ENCODE results near the gene OGA.

GRCh38 chr10:101778781-101779543, 39.3 kb downstream of the OGA start:
- no peak for TF ChIP-seq CTCF (tag by site-specific recombination; IDR thresholded peaks at IDR 0.05)
- no peak for TF ChIP-seq ZBTB49 (tag by site-specific recombination; IDR thresholded peaks at IDR 0.05; ENCODE audit: low read depth)
- no peak for TF ChIP-seq ZNF350 (tag by site-specific recombination; IDR thresholded peaks at IDR 0.05)
- TF ChIP-seq ZNF544 (tag by site-specific recombination; IDR thresholded peaks at IDR 0.05) = no peak
- no peak for TF ChIP-seq ZNF416 (tag by site-specific recombination; IDR thresholded peaks at IDR 0.05)
- TF ChIP-seq PRDM4 (tag by site-specific recombination; IDR thresholded peaks at IDR 0.05) = no peak
- no peak for TF ChIP-seq KLF16 (tag by site-specific recombination; IDR thresholded peaks at IDR 0.05)
- no peak for TF ChIP-seq REST (tag by site-specific recombination; IDR thresholded peaks at IDR 0.05)
- TF ChIP-seq ZNF174 (tag by site-specific recombination; IDR thresholded peaks at IDR 0.05) = no peak
- TF ChIP-seq YY1 (tag by site-specific recombination; IDR thresholded peaks at IDR 0.05) = no peak
